GM21360 (cell line): ENCODE results near the gene SDC1.

Experiments used
- ATAC-seq: cut with Tn5 transposase; IDR thresholded peaks from one replicate; pipeline ENCODE4 v1.9.1; 2021; ENCODE audit warnings: mild to moderate bottlenecking, moderate library complexity; ENCODE audit not compliant: unreplicated experiment

Gene SDC1

GRCh38 chr2:20215183-20216040 lies 9.5 kb downstream of the SDC1 start:
- ATAC-seq = no peak

DNA sequence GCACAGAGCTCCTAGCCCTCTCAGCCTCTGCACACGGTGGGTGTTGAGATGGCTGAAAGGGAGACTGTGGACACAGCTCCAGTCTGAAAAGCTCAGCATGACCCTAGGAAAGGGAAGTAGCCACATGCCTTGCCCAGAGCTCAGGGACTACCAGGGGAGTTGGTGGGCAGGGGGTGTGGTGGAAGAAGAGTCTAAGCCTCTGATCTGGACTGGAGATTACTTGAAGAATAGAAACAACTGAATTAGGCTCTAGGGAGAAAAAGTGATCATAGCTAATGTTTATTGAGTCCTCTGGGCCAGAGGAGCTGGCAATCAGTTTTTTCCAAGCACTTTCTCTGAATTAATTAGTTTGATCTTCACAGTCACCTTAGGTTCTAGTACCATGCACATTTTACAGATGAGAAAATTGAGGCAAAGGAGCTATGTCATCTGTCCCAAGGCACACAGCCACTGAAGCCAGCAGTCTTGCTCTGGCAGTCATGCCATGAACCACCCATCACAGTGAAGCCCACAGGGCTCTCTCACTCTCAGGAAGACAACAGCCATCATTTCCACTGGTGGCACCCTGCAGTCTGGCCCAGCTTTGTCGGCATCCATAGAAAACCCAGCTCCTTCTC lies 10.3 kb downstream of the SDC1 start:
- no peak for ATAC-seq

GRCh38 chr2:20213651-20214565 lies 11.0 kb downstream of the SDC1 start:
- ATAC-seq = peak; percentile 46

DNA sequence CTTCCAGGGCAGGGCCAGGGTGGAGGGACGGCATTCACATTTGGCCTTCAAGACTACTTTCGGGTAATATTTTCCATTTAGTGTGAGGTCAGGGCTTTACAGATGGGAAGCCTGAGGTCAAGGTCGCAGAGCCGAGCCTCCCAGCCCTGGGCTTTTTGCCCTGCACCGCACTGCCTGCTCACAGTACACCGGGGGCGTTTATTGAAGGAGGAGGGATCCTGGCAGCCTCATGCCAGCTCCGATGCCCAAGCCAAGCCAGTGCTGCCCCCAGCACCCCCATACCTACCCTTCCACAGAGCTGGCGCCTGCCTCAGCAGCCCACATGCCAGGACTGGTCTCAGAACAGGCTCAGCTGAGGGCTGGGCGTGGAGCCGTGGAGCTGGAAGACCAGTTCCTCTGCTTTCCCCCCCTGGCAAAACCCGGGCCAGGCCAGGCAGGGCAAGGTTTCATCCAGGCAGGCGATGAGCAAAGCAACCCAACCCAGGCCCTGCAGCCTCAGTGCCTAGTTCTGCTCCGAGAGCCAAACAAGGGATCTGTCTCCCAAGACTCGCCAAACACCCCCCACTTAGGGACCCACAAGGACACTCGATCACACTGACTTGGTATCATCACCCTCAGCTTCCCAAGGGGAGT lies 11.9 kb downstream of the SDC1 start:
- no peak for ATAC-seq

DNA sequence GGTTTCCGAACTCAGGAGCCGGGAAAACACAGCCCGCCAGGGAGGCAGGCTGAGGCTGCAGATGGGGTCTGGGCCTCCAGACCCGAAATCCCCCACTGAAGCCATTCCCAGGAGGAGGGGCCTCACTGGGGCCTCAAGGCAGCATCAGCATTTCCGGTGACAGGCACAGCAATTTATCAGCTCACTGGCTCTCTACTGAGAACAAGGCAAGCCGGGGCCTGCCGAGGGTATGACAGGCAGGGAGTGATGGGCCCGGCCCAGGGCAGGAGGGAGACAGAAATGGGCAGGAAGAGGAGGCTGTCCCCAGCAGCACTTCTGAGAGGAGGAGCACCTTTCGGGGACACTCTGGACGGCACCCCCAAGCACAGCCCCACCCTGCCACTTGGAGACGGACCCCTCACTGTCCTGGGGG lies 12.5 kb downstream of the SDC1 start:
- ATAC-seq = no peak

DNA sequence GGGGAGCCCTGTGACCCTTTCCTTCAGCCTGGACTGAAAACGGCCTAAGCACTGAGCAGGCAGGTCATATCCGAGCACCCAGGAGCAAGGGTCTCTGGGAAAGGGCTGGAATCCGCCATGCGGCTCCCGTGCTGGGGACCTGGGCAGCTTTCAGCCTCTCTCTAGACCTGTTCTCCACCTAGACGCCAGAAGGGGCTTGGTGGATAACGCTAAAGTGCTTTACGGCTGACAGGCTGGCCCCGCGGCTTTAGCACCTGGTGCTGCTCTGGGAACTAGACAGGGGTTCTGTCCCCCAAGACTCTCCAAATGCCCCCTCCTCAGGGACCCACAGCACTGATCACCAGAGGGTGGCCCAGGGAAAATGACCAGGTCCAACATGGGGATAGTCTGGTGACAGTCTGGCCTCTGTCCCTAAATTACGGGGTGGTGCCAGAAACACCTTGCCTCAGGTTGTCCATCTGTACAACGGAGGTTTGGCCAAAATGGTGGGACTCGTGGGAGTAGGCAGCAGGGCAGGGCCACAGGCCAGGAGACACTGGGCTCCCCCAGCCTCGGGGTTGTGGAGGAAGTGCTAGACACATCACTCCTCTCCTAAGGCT lies 13.0 kb downstream of the SDC1 start:
- no peak for ATAC-seq

DNA sequence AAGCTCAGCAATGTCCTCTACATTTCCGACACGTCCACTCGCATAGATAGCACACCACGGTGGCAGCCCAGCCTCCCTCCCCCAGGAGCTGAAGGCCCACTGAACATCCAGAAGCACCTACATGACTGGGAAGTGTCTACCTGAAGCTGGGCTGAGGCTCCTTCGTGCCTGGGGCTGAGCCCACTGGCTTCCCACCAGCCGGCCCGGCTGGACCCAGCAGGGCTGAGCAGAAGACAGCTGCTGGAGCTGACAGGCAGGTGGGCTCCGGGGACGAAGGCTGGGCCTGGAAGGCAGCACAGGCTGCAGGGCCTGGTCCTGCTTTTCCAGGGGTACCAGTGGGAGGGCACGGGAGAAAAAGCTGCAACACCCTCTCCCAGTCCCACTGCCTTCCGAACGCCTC lies 13.5 kb downstream of the SDC1 start:
- no peak for ATAC-seq

- ATAC-seq = no peak
Observed at GRCh38 chr2:20210462-20210861, 14.5 kb downstream of the SDC1 start.

DNA sequence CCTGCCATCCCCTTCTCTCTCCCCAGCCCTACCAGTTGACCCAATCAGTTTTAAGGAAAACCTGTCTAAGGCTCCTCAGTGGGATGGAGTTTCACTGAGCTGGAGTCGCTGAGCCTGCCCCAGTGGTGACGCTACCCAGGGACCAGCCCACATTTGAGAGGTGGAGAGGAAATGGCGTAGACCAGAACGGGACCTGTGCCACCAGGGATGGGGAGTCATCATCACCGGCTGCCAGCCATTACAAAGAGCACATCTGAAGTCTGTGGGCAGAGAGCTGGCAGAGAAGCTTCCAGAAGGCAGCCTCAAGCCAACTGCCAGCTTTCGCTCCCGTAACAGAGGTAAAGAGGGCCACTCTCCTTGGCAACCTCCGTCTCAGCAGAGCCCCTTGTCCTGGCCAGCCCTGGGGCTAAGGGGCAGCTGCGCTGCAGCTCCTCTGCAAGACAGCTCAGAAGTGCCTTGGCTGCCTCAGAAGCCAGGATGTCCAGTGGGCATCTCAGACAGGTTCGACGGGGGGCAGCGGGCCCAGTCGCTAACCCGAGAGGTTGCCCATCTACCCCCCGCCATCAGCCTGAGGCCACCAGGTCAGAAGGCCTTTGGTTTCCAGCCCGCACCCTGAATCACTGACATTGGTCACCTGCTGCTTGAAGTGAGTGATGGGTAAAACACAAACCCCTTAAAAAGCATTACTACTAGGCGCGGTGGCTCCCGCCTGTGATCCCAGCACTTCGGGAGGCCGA lies 15.4 kb downstream of the SDC1 start:
- ATAC-seq = no peak

GRCh38 chr2:20208476-20208859 lies 16.5 kb downstream of the SDC1 start:
- no peak for ATAC-seq

GRCh38 chr2:20207051-20207450 lies 17.9 kb downstream of the SDC1 start:
- no peak for ATAC-seq

DNA sequence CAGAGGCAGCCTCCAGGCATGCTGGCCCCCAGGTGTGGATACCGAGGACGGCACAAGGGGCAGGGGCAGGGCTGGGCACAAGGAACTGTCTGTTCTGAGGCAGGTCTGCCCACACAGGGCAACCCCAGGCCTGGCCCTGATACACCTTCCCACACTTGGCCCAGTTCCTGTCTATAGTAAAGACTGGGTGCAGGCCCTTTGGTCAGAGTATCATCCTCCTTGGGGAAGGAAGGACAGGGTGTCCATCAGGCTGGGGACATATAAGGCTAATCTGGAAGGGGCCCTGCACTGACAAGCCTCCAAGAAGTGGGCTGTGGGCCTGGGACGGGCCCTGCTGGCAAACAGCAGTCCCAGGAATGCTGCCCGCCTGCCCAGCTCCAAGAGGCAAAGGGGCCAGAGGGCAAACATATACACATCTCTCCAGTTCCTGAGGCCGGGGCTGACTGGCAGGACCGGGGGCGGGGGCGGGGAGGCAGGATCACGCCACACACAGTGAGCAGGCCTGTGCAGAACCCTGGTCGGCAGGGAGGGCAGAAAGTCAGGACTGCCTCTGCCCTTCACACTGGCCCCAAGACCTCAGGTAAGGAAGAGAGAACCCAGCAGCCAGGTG lies 18.9 kb downstream of the SDC1 start:
- no peak for ATAC-seq

DNA sequence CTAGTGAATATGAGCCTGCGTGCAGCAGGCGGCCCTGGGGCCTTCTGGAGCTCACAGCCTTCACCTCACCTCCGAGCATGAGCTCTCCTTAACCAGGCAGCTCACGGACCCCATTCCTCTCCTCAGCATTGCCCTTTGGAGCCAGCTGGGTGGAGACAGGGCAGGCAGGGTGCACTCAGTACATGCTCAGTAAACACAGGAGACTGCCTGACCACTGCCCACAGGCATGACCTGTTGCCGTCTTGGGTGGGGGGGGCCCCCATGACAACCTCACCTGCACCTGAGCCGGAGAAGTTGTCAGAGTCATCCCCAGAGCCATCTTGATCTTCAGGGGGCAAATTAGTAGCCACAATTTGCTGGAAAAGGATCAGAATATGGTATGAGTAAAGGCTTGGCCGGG lies 19.9 kb downstream of the SDC1 start:
- no peak for ATAC-seq

DNA sequence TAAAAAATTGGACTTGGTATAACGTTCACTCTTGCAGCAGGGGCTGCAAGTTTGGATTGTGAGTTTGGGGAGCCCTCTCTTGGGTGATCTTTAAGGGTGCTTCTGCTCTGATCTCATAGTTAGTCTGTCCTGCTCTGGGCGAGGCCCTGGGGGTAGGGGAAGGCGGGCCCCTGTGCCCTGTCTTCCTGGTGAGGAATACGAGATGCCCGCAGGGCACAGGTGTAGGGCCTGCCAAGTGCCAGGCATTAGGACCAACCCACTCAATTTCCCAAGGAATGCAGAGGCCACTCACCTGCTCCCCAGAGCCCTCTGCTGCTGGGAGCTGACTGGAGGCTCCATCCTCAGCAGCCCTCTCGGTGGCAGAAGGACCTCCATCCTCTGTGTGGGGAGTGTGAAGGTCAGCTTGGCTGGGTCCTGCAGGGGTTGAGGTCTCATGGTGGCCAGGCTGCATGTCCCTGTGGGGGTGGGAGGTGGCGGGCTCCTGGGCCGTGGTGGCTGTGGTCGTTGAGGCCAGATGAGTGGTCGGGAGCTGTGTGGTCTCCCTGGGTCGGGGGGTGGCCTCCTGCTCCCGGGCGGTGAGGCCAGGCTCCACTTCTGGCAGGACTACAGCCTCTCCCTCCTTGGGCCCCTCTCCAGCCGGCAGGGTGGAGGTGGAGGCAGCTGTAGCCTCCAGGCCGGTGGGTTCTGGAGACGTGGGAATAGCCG lies 21.3 kb downstream of the SDC1 start:
- no peak for ATAC-seq

DNA sequence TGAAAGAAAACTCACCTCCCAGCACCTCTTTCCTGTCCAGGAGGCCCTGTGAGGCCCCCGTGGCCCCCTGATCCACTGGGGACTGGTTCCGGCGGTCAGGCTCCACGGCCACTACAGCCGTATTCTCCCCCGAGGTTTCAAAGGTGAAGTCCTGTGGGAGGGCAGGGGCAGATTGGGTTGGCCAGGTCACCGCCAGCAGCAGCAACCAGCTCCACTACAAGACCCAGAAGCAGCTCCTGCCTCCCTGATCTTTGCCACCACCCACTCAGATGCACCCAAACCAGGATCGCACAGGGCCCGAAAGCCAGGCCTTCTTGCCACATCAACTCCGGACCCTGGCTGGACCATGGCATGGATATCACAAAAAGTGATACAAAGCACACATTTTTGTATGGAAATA lies 21.9 kb downstream of the SDC1 start:
- ATAC-seq = no peak

GRCh38 chr2:20201671-20202070 lies 23.3 kb downstream of the SDC1 start:
- no peak for ATAC-seq

- no peak for ATAC-seq
Observed at GRCh38 chr2:20200697-20201555, 24.0 kb downstream of the SDC1 start.
